ENCODE data around the gene MAEA.

GRCh38 chr4:1260418-1261106, 29.1 kb upstream of the MAEA start:
- TF ChIP-seq CEBPB (tag; IDR thresholded peaks at IDR 0.05): no peak
- TF ChIP-seq CTCF (IDR thresholded peaks at IDR 0.05 in 2 of 3, conservative IDR thresholded peaks at IDR 0.05 in 1 of 3; ENCODE audit: insufficient read depth in 2 of 3, low read depth in 1 of 3, low read length in 3 of 3): no peak
- TF ChIP-seq CBX5 (IDR thresholded peaks at IDR 0.05; ENCODE audit: borderline replicate concordance, low read depth): no peak
- no peak for TF ChIP-seq DPF2 (IDR thresholded peaks at IDR 0.05)
- no peak for TF ChIP-seq ATF1 (CRISPR knock-in tag; IDR thresholded peaks at IDR 0.05)
- no peak for TF ChIP-seq ATF1 (tag; IDR thresholded peaks at IDR 0.05)
- no peak for TF ChIP-seq SUPT5H (IDR thresholded peaks at IDR 0.05)
- no peak for TF ChIP-seq ZBTB43 (CRISPR knock-in tag; IDR thresholded peaks at IDR 0.05)
- no peak for TF ChIP-seq POLR2A (conservative IDR thresholded peaks at IDR 0.05)
- no peak for TF ChIP-seq EZH2 (IDR thresholded peaks at IDR 0.05; ENCODE audit: borderline replicate concordance, low read depth, low read length)
- no peak for TF ChIP-seq ETV6 (IDR thresholded peaks at IDR 0.05; ENCODE audit: borderline replicate concordance in 1 of 2, low read depth in 2 of 2, low read length in 1 of 2)
- TF ChIP-seq ETV6 (CRISPR knock-in tag; IDR thresholded peaks at IDR 0.05; ENCODE audit: borderline replicate concordance): no peak
